Measurements from ENCODE around the gene PACSIN1.
"Not testable (repeated sequence)": the region's sequence is repeated elsewhere in the genome, so short reads cannot be mapped to it uniquely, and the experiment has no call there.

PACSIN1 gene

GRCh38 chr6:34457742-34458735, 7.8 kb upstream of the PACSIN1 start:
- DNase-seq (ENCODE audit: low read depth in 2 of 2): no peak

- no peak for DNase-seq (ENCODE audit: low read depth in 2 of 2)
Observed at GRCh38 chr6:34459899-34460593, 5.8 kb upstream of the PACSIN1 start.

- DNase-seq (ENCODE audit: low read depth in 2 of 2): no peak
Observed at GRCh38 chr6:34460796-34461507, 4.9 kb upstream of the PACSIN1 start.

- no peak for DNase-seq (ENCODE audit: low read depth in 2 of 2)
Observed at GRCh38 chr6:34462010-34462409, 3.9 kb upstream of the PACSIN1 start.

GRCh38 chr6:34462551-34462971, 3.3 kb upstream of the PACSIN1 start:
- DNase-seq (ENCODE audit: low read depth in 2 of 2): no peak

GRCh38 chr6:34463299-34463698, 2.6 kb upstream of the PACSIN1 start:
- DNase-seq (ENCODE audit: low read depth in 2 of 2): no peak

- DNase-seq (ENCODE audit: low read depth in 2 of 2): no peak
Observed at GRCh38 chr6:34463849-34464248, 2.0 kb upstream of the PACSIN1 start.

- no peak for DNase-seq (ENCODE audit: low read depth in 2 of 2)
Observed at GRCh38 chr6:34466242-34467185, 638 bp downstream of the PACSIN1 start.

GRCh38 chr6:34468378-34468892, 2.6 kb downstream of the PACSIN1 start:
- no peak for DNase-seq (ENCODE audit: low read depth in 2 of 2)

GRCh38 chr6:34469499-34469898, 3.6 kb downstream of the PACSIN1 start:
- no peak for DNase-seq (ENCODE audit: low read depth in 2 of 2)

GRCh38 chr6:34472425-34472824, 6.5 kb downstream of the PACSIN1 start:
- no peak for DNase-seq (ENCODE audit: low read depth in 2 of 2)

- no peak for DNase-seq (ENCODE audit: low read depth in 2 of 2)
Observed at GRCh38 chr6:34473967-34474366, 8.1 kb downstream of the PACSIN1 start.

GRCh38 chr6:34474754-34475153, 8.9 kb downstream of the PACSIN1 start:
- DNase-seq (ENCODE audit: low read depth in 2 of 2): no peak

GRCh38 chr6:34475238-34475682, 9.4 kb downstream of the PACSIN1 start:
- DNase-seq (ENCODE audit: low read depth in 2 of 2): no peak

- DNase-seq (ENCODE audit: low read depth in 2 of 2): no peak
Observed at GRCh38 chr6:34475767-34476328, 10.0 kb downstream of the PACSIN1 start.

GRCh38 chr6:34476447-34476846, 10.6 kb downstream of the PACSIN1 start:
- no peak for DNase-seq (ENCODE audit: low read depth in 2 of 2)

- no peak for DNase-seq (ENCODE audit: low read depth in 2 of 2)
Observed at GRCh38 chr6:34476921-34477320, 11.0 kb downstream of the PACSIN1 start.

GRCh38 chr6:34478796-34479195, 12.9 kb downstream of the PACSIN1 start:
- no peak for DNase-seq (ENCODE audit: low read depth in 2 of 2)

- DNase-seq (ENCODE audit: low read depth in 2 of 2): not testable (repeated sequence)
Observed at GRCh38 chr6:34483781-34484180, 17.9 kb downstream of the PACSIN1 start.

- DNase-seq (ENCODE audit: low read depth in 2 of 2): no peak
Observed at GRCh38 chr6:34484391-34484790, 18.5 kb downstream of the PACSIN1 start.
